NT2/D1 (cell line): ENCODE data around the gene CLEC19A.

Experiments
- DNase-seq: peaks from one replicate; pipeline ENCODE4 v3.0.0-alpha.2; 2011; ENCODE audit warnings: low read depth, low spot score
- H3K27me3 ChIP-seq: 2 replicates; pipeline ENCODE4 v1.6.0; 2011; ENCODE audit warnings: mild to moderate bottlenecking; ENCODE audit not compliant: insufficient read length, insufficient read depth
- H3K36me3 ChIP-seq: 2 replicates; pipeline ENCODE4 v1.6.1; 2011; ENCODE audit warnings: mild to moderate bottlenecking, low read length, mixed read lengths; ENCODE audit not compliant: insufficient read depth, insufficient read length
- H3K4me1 ChIP-seq: 2 replicates; pipeline ENCODE4 v1.5.1; 2011; ENCODE audit not compliant: insufficient read depth, insufficient read length
- H3K4me3 ChIP-seq: 2 replicates; pipeline ENCODE4 v1.5.1; 2011; ENCODE audit warnings: low read depth; ENCODE audit not compliant: insufficient read length
- H3K9ac ChIP-seq: 2 replicates; pipeline ENCODE4 v1.6.0; 2011; ENCODE audit warnings: low read depth; ENCODE audit not compliant: insufficient read length
- H3K9me3 ChIP-seq: 2 replicates; pipeline ENCODE4 v1.5.1; 2011; ENCODE audit warnings: mild to moderate bottlenecking, low read length; ENCODE audit not compliant: insufficient read depth
- SUZ12 ChIP-seq: IDR thresholded peaks from 2 replicates; pipeline ENCODE4 v1.6.1; 2011; ENCODE audit not compliant: insufficient read length, insufficient read depth; ENCODE audit errors: extremely low read depth
- YY1 ChIP-seq: IDR thresholded peaks from 2 replicates; pipeline ENCODE4 v1.6.1; 2011; ENCODE audit not compliant: insufficient read length, insufficient read depth
- ZNF274 ChIP-seq: IDR thresholded peaks from 2 replicates; pipeline ENCODE4 v1.6.1; 2011; ENCODE audit warnings: mild to moderate bottlenecking, low read depth, low read length

Gene CLEC19A

DNA sequence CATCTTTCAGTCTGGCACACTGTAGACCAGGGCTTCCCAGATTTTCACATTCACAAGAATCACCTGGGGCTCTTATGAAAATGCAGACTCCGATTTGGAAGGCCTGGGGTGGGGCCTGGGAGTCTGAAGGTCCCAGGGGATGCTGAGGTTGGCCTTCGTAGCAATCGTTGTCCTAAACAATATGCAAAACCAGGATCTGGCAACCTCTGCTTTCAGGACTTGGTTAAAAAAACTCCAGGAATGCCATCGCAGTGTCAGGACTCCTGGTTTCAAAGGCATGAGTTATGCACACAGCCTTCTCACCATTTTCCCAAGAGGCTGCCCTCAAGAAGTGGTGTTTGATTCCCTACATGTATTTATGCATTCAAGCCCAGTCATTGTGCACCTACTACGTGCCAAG lies 6.7 kb downstream of the CLEC19A start:
- Histone ChIP-seq H3K9ac (no peak overlapping the region), H3K9me3 (no peaks in the 10 kb centered on the region), H3K36me3 (no peaks in the 10 kb centered on the region), H3K27me3 (no peaks in the 10 kb centered on the region), H3K4me3 (no peak overlapping the region), H3K4me1 (peaks cover 15% of the 10 kb centered on the region)
- DNase-seq: no peak
- TF ChIP-seq ZNF274: no peak
- TF ChIP-seq YY1: no peak
- no peak for TF ChIP-seq SUZ12

DNA sequence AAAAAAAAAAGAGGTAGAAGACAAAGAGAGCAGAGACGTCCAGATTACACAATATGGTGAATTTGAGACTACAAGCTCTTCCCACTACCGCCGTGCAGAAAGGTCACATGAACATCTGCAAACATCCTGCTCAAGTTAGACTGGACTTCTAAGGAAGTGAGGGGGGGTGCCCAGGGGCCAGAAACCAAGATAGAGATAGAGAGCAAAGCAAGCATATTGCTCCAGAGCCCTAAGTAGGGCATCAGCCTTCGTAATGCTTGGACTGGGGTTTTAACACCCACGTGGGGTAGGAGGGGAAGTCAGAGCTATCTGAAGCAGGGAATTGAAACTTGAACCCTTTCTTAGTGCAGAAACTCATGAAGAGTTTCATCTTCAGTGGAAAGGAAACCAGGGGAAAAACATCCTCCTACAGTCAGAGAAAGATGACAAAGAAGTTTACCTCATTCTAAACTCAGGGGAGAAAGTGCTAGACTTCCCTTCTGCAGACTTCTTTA lies 8.7 kb downstream of the CLEC19A start:
- H3K27me3 ChIP-seq: no peaks in the 10 kb centered on the region
- no peaks in the 10 kb centered on the region for H3K9me3 ChIP-seq
- DNase-seq: no peak
- TF ChIP-seq SUZ12 (no peak), ZNF274 (no peak), YY1 (no peak)
- H3K9ac ChIP-seq: no peak overlapping the region
- H3K36me3 ChIP-seq: no peaks in the 10 kb centered on the region
- H3K4me1 ChIP-seq: peaks cover 8% of the 10 kb centered on the region
- H3K4me3 ChIP-seq: no peak overlapping the region

DNA sequence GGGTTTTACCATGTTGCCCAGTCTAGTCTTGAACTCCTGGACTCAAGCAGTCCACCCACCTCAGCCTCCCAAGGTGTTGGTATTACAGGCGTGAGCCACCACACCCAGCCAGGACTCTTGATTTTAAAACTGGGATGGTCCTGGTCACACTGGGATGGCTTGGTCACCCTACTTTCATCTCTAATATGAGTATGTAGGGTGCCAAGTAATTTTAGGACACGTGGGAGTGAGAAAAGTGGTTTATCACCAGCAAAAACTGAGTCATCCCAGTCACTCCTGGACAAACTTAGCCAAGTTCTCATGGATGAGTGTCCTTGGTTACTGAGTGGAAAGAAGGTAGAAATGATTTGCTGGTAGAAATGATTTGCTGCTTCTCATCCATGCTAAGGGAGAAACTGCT lies 9.9 kb downstream of the CLEC19A start:
- no peaks in the 10 kb centered on the region for H3K36me3 ChIP-seq
- DNase-seq: no peak
- no peaks in the 10 kb centered on the region for H3K27me3 ChIP-seq
- TF ChIP-seq YY1: no peak
- no peak for TF ChIP-seq SUZ12
- no peak for TF ChIP-seq ZNF274
- H3K9me3 ChIP-seq: no peaks in the 10 kb centered on the region
- H3K9ac ChIP-seq: no peak overlapping the region
- no peak overlapping the region for H3K4me3 ChIP-seq
- H3K4me1 ChIP-seq: peaks cover 5% of the 10 kb centered on the region

DNA sequence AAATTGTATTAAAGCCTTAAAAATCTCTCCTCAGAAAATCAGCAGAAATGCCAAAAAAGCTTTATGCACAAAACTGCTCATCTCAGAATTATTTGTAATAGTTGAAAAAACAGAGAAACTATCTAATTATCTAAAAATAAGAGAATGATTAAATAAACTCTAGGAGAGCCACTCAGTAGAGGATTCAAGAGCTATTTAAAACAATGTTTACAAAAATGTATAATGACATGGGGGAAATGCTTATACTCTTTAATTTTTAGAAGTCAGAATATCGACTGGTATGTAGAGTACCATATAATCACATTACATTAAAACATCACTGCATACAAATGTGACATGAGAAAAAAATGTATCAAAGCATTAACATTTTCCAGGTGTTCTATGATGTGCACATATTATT lies 11.9 kb downstream of the CLEC19A start:
- no peaks in the 10 kb centered on the region for H3K36me3 ChIP-seq
- H3K4me3 ChIP-seq: no peak overlapping the region
- no peaks in the 10 kb centered on the region for H3K9me3 ChIP-seq
- H3K27me3 ChIP-seq: no peaks in the 10 kb centered on the region
- no peak for DNase-seq
- no peak overlapping the region for H3K9ac ChIP-seq
- no peak for TF ChIP-seq SUZ12
- no peak for TF ChIP-seq YY1
- no peak for TF ChIP-seq ZNF274
- H3K4me1 ChIP-seq: no peaks in the 10 kb centered on the region

DNA sequence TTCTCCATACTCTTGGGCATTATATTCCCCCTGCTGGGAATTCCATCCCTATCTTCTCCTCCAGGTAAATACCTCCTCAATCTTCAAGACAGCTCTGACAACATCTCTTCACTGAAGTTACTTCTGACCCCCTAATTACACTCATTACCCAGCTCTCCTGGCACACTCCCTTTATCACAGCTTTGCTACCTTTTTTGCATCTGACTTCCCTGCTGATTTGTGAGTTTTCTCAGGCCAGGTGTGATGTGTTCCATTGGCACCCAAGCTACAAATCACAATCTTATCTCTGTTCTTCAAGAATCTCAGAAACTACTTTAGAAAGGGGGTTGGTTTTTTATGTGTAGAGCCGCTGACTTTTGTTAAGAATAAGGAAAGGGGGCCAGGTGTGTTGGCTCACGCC lies 14.0 kb downstream of the CLEC19A start:
- Histone ChIP-seq H3K27me3 (no peaks in the 10 kb centered on the region), H3K9ac (no peak overlapping the region), H3K4me1 (no peaks in the 10 kb centered on the region), H3K9me3 (no peaks in the 10 kb centered on the region), H3K4me3 (no peak overlapping the region), H3K36me3 (no peaks in the 10 kb centered on the region)
- TF ChIP-seq SUZ12: no peak
- TF ChIP-seq ZNF274: no peak
- no peak for TF ChIP-seq YY1
- DNase-seq: no peak

DNA sequence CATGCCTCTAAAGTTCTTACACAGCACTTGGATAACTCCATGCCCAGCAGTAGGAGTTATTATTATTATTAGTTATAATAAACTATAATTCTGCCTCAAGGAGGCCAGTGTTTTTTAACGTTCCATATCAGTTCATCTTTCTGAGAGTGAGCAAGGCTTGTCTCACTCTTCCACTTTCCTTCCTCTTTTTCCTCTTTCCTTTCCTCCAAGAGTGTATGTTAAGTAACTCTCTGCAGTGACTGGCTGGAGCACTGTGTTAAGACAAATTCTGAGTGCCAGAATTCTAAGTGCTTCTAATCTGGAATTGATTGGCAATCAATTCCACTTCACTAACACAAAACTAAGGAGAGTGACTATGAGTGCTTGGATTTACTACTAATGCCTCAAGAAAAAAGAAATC lies 16.4 kb downstream of the CLEC19A start:
- no peaks in the 10 kb centered on the region for H3K36me3 ChIP-seq
- H3K4me1 ChIP-seq: peaks cover 7% of the 10 kb centered on the region
- no peak overlapping the region for H3K9ac ChIP-seq
- DNase-seq: no peak
- no peaks in the 10 kb centered on the region for H3K27me3 ChIP-seq
- no peak overlapping the region for H3K4me3 ChIP-seq
- no peaks in the 10 kb centered on the region for H3K9me3 ChIP-seq
- TF ChIP-seq ZNF274 (no peak), SUZ12 (no peak), YY1 (no peak)

DNA sequence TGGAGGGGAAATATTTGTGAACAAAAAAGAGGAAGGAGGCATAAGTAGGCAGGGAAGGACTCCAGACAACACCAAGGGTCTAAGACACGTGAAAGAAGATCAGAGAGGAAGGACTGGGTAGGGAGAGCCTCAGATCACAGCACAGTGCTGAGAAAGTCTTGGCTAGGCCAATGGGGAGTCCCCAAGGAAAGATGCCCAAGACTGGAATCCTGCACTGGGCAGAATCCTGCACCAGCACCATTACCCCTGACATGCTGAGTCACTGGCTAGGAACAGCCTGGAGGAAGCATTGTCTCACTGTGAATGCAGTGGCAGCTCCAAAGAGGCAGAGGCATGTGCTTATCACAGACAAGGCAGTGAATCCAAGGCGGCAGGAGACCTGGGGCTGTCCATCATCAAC lies 19.2 kb downstream of the CLEC19A start:
- Histone ChIP-seq H3K4me3 (no peak overlapping the region), H3K27me3 (no peaks in the 10 kb centered on the region), H3K36me3 (no peaks in the 10 kb centered on the region), H3K9ac (no peak overlapping the region), H3K9me3 (no peaks in the 10 kb centered on the region), H3K4me1 (peaks cover 7% of the 10 kb centered on the region)
- no peak for DNase-seq
- TF ChIP-seq YY1 (no peak), SUZ12 (no peak), ZNF274 (no peak)
